Neural progenitor cell (in vitro differentiated cells): ENCODE data around the gene ANKRD35.
A peak's percentile ranks its signal among the peaks of the same experiment; 100 is the strongest.

Source experiments
- CTCF ChIP-seq: fragments of 200-600 bp; sonication (generic); IDR thresholded peaks from 2 replicates; pipeline ENCODE4 v1.5.1; 2017; ENCODE audit warnings: antibody characterized with exemption, mild to moderate bottlenecking
- EZH2 ChIP-seq: fragments of 200-600 bp; sonication (generic); IDR thresholded peaks from 2 replicates; pipeline ENCODE4 v1.6.1; 2017; ENCODE audit warnings: antibody characterized with exemption, mild to moderate bottlenecking, moderate library complexity

GRCh38 chr1:145879775-145880174 lies 5.9 kb downstream of the ANKRD35 start:
- TF ChIP-seq EZH2 (peak; percentile 30), CTCF (no peak)
